Esophagus squamous epithelium (tissue), 5 donors: ENCODE measurements around the gene SNRPF. TPM values are rescaled to one million over a fixed set of nuclear protein-coding genes. Genes with fewer than 3 reads are reported as not detected.

ENCODE experiments used
- DNase-seq: peaks from one replicate; lab custom pipeline; 2025; lab: John Stamatoyannopoulos, UW
- H3K27ac ChIP-seq, 4 donors: fragments of 200-600 bp; sonication (generic); one replicate each; pipeline ENCODE4 v1.5.1; 2016 to 2019; ENCODE audit warnings: mild to moderate bottlenecking in 1 of 4
- H3K27me3 ChIP-seq, 4 donors: fragments of 200-600 bp; sonication (generic); 1 replicate in 3 of 4; 2 replicates in 1 of 4; pipeline versions ENCODE4 v1.5.1 to v1.6.0; 2017 to 2021; ENCODE audit warnings: antibody characterized with exemption in 1 of 4
- H3K36me3 ChIP-seq, 3 donors: fragments of 200-600 bp; sonication (generic); one replicate each; pipeline ENCODE4 v1.5.1; 2016 to 2019
- H3K4me1 ChIP-seq, 3 donors: fragments of 200-600 bp; sonication (generic); one replicate each; pipeline ENCODE4 v1.5.1; 2017 to 2019
- H3K4me3 ChIP-seq, 4 donors: fragments of 200-600 bp; sonication (generic); 1 replicate in 3 of 4; 2 replicates in 1 of 4; pipeline ENCODE4 v1.5.1; 2016 to 2019; ENCODE audit warnings: mild to moderate bottlenecking in 2 of 4, moderate library complexity in 1 of 4
- H3K9me3 ChIP-seq, 3 donors: fragments of 200-600 bp; sonication (generic); one replicate each; pipeline ENCODE4 v1.5.1; 2016 to 2019
- CTCF ChIP-seq, 6 experiments: fragments of 450-650 bp in 4 of 6; fragments of 200-600 bp in 2 of 6; sonication (generic) in 2 of 6; IDR thresholded peaks; one replicate each; pipeline ENCODE4 v1.5.1; 2016 to 2019; ENCODE audit warnings: antibody characterized with exemption in 6 of 6, mild to moderate bottlenecking in 4 of 6, moderate library complexity in 4 of 6
- POLR2A ChIP-seq, 4 donors: fragments of 450-650 bp; IDR thresholded peaks; one replicate each; pipeline ENCODE4 v1.6.1; 2017; ENCODE audit warnings: antibody characterized with exemption in 4 of 4, mild to moderate bottlenecking in 4 of 4, moderate library complexity in 3 of 4
- WGBS, 2 donors: methylation state at CpG; one replicate each; pipeline ENCODE4 v1.1.5; 2018; 5-methylcytosine and 5-hydroxymethylcytosine counted together
- intact Hi-C: fragments of 100-400 bp; cut with DNase I; formaldehyde crosslinking; loops from one replicate; pipeline ENCODE4 v1.15.0; 2022
- total RNA-seq, 4 donors: library from RNA; depleted of rRNA; stranded (reverse); fragments of >200 nt; gene quantifications; one replicate each; pipeline ENCODE4 v1.1.0, GENCODE V29; 2016
- donor health status: DM: yes; HTN: yes; CAD: no.

The SNRPF gene
- total RNA-seq, 4 donors from 2014 or later = 2.7 to 16.3 (median 9.2) TPM

- H3K4me1 ChIP-seq = no peaks in the 10 kb centered on the region
- DNase-seq = no peak
- no peaks in the 10 kb centered on the region for H3K36me3 ChIP-seq
- intact Hi-C loops = no loop called here
- H3K27me3 ChIP-seq = no peaks in the 10 kb centered on the region
- H3K9me3 ChIP-seq = no peaks in the 10 kb centered on the region
- H3K27ac ChIP-seq = no peak overlapping the region
- H3K4me3 ChIP-seq = no peak overlapping the region
- 71 to 82% methylated on average over 2 of the region's 2 CpGs for WGBS, 2 donors
- no peak for TF ChIP-seq POLR2A (IDR thresholded peaks at IDR 0.05)
- no peak for TF ChIP-seq CTCF (IDR thresholded peaks at IDR 0.05)
Measured at GRCh38 chr12:95877622-95878021, 18.9 kb downstream of the SNRPF start.

GRCh38 chr12:95880895-95881294 is 22.1 kb downstream of the SNRPF start:
- intact Hi-C loops = no loop called here
- Histone ChIP-seq H3K9me3 (no peaks in the 10 kb centered on the region), H3K27me3 (no peaks in the 10 kb centered on the region), H3K27ac (no peak overlapping the region), H3K4me1 (no peaks in the 10 kb centered on the region), H3K4me3 (no peak overlapping the region), H3K36me3 (no peaks in the 10 kb centered on the region)
- no peak for TF ChIP-seq POLR2A (IDR thresholded peaks at IDR 0.05)
- TF ChIP-seq CTCF (IDR thresholded peaks at IDR 0.05) = no peak
- WGBS, 2 donors = 71 to 83% methylated on average over 1 of the region's 1 CpG
- no peak for DNase-seq

- DNase-seq = no peak
- no peaks in the 10 kb centered on the region for H3K4me1 ChIP-seq
- no peak for TF ChIP-seq CTCF (IDR thresholded peaks at IDR 0.05)
- WGBS, 2 donors = 50 to 62% methylated on average over 3 of the region's 3 CpGs
- H3K27me3 ChIP-seq = no peaks in the 10 kb centered on the region
- no peaks in the 10 kb centered on the region for H3K9me3 ChIP-seq
- H3K4me3 ChIP-seq = no peak overlapping the region
- H3K27ac ChIP-seq = no peak overlapping the region
- H3K36me3 ChIP-seq = no peaks in the 10 kb centered on the region
- intact Hi-C loops = no loop called here
Measured at GRCh38 chr12:95881331-95881955, 22.7 kb downstream of the SNRPF start.

GRCh38 chr12:95882080-95882479 is 23.3 kb downstream of the SNRPF start:
- no peak for DNase-seq
- TF ChIP-seq POLR2A (IDR thresholded peaks at IDR 0.05) (no peak), CTCF (IDR thresholded peaks at IDR 0.05) (no peak)
- intact Hi-C loops = no loop called here
- 40 to 47% methylated on average over 1 of the region's 1 CpG for WGBS, 2 donors
- Histone ChIP-seq H3K4me3 (no peak overlapping the region), H3K4me1 (no peaks in the 10 kb centered on the region), H3K27me3 (no peaks in the 10 kb centered on the region), H3K9me3 (no peaks in the 10 kb centered on the region), H3K27ac (no peak overlapping the region), H3K36me3 (no peaks in the 10 kb centered on the region)

GRCh38 chr12:95882873-95883272 is 24.1 kb downstream of the SNRPF start:
- Histone ChIP-seq H3K4me3 (no peak overlapping the region), H3K9me3 (no peaks in the 10 kb centered on the region), H3K36me3 (no peaks in the 10 kb centered on the region), H3K27me3 (no peaks in the 10 kb centered on the region), H3K4me1 (no peaks in the 10 kb centered on the region), H3K27ac (no peak overlapping the region)
- DNase-seq = no peak
- TF ChIP-seq POLR2A (IDR thresholded peaks at IDR 0.05) = no peak
- no peak for TF ChIP-seq CTCF (IDR thresholded peaks at IDR 0.05)
- 89 to 91% methylated on average over 4 of the region's 4 CpGs for WGBS, 2 donors
- intact Hi-C loops = no loop called here
